ENCODE results near the gene PAK5. TPM values are rescaled to one million over a fixed set of nuclear protein-coding genes. Genes with fewer than 3 reads are reported as not detected.

PAK5 gene
- total and polyA plus RNA-seq, 7 experiments from 2014 or later = not detected

DNA sequence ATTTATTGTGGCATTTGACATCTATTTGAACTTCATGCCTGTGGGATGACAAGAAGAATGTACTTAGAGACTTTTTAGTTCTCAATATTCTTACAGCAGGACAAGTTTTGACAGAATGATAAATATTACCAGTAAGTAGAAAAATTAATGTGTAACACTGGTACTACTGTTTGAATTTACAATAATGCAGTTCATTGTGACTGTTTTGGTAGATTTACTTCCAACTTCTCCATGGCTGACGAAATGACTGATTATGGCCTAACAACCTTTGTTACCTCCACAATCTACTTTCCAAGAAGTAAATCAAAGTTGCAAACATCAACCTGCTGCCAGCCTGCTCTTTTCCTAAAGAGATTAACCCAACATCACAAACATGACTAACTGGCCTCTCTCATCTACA, 38.5 kb downstream of the PAK5 start:
- no peaks in the 10 kb centered on the region for H3K36me3 Mint-ChIP-seq
- H3K4me1 ChIP-seq (ENCODE audit: control insufficient read depth in 2 of 2, insufficient read depth in 2 of 2, low read length in 2 of 2) = no peaks in the 10 kb centered on the region
- no peak for ATAC-seq
- no peak overlapping the region for H3K4me3 ChIP-seq (ENCODE audit: low read length)
- DNase-seq = no peak
- intact Hi-C loops (cut with micrococcal nuclease) = no loop called here
- ChIA-PET POLR2A (no interaction called here), CTCF (no interaction called here)
- no peak overlapping the region for H3K27ac Mint-ChIP-seq
- H3K27ac ChIP-seq (ENCODE audit: low read depth, low read length) = no peak overlapping the region
- no peaks in the 10 kb centered on the region for H3K36me3 ChIP-seq (ENCODE audit: control insufficient read depth in 2 of 3, insufficient read depth in 3 of 3, low read length in 3 of 3)
- H3K9me3 ChIP-seq (ENCODE audit: control insufficient read depth in 2 of 3, low read length in 3 of 3) = no peaks in the 10 kb centered on the region
- H3K4me1 Mint-ChIP-seq = no peaks in the 10 kb centered on the region
- peaks cover 0 to 6% (median 0%) of the 10 kb centered on the region in 5 donors for H3K27me3 Mint-ChIP-seq
- H3K9me3 Mint-ChIP-seq = peaks cover 2 to 21% (median 6%) of the 10 kb centered on the region in 11 donors
- no peaks in the 10 kb centered on the region for H3K27me3 ChIP-seq (ENCODE audit: control insufficient read depth in 2 of 2, insufficient read depth in 2 of 2, low read length in 2 of 2)
- no peak overlapping the region for H3K4me3 Mint-ChIP-seq

DNA sequence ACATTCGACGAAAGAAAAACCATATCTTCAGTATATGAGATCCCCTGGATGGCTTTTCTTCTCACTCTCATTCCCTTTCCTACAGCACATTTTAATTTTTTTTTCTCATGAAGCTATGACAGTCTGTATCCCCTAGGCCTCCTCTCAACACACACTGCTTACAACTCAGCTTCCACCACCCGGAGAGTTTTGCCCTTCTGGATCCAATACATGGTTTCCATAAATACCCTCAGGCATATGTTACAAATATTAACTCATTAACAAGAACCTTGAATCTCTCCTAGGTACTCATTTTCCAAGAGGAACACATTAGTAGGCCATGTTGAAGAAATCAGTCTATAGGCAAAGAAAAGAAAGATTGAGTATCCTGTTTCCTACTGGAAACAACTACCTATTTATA, 44.0 kb downstream of the PAK5 start:
- H3K9me3 Mint-ChIP-seq = peaks cover 0 to 20% (median 9%) of the 10 kb centered on the region in 11 donors
- H3K27me3 ChIP-seq (ENCODE audit: control insufficient read depth in 2 of 2, insufficient read depth in 2 of 2, low read length in 2 of 2) = no peaks in the 10 kb centered on the region
- H3K36me3 Mint-ChIP-seq = no peaks in the 10 kb centered on the region
- H3K36me3 ChIP-seq (ENCODE audit: control insufficient read depth in 2 of 3, insufficient read depth in 3 of 3, low read length in 3 of 3) = no peaks in the 10 kb centered on the region
- H3K27me3 Mint-ChIP-seq = peaks cover 0 to 6% (median 0%) of the 10 kb centered on the region in 5 donors
- POLR2A ChIA-PET = no interaction called here
- ATAC-seq (no peak), DNase-seq (no peak)
- H3K4me1 Mint-ChIP-seq = no peaks in the 10 kb centered on the region
- H3K4me1 ChIP-seq (ENCODE audit: control insufficient read depth in 2 of 2, insufficient read depth in 2 of 2, low read length in 2 of 2) = no peaks in the 10 kb centered on the region
- no peak overlapping the region for H3K27ac ChIP-seq (ENCODE audit: low read depth, low read length)
- no peak overlapping the region for H3K4me3 ChIP-seq (ENCODE audit: low read length)
- no peak overlapping the region for H3K27ac Mint-ChIP-seq
- no peaks in the 10 kb centered on the region for H3K9me3 ChIP-seq (ENCODE audit: control insufficient read depth in 2 of 3, low read length in 3 of 3)
- CTCF ChIA-PET = no interaction called here
- intact Hi-C loops (cut with micrococcal nuclease) = no loop called here
- no peak overlapping the region for H3K4me3 Mint-ChIP-seq

DNA sequence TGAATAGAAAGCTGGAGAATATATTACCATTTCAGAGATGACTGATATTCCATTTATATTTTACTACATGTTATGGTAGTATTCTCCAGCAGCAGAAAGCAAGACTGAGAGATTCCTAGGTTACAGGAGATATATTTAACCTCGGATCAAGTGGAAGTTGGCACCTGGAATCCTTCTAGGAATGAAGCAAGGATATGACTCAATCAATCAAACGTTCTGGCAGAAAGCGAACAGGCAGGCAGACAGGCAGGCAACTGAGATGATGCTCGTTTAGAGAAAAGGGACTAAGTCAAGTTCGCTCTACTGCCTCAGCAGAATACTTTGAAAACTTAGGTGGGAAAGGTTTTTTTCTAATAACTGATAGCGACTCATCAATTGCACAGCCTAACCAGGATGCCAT, 46.2 kb downstream of the PAK5 start:
- Mint-ChIP-seq H3K4me3 (no peak overlapping the region), H3K9me3 (peaks cover 0 to 17% (median 8%) of the 10 kb centered on the region in 11 donors), H3K36me3 (no peaks in the 10 kb centered on the region), H3K27ac (no peak overlapping the region), H3K27me3 (peaks cover 0 to 11% (median 0%) of the 10 kb centered on the region in 5 donors), H3K4me1 (no peaks in the 10 kb centered on the region)
- POLR2A ChIA-PET = no interaction called here
- CTCF ChIA-PET = no interaction called here
- no peak overlapping the region for H3K27ac ChIP-seq (ENCODE audit: low read depth, low read length)
- ATAC-seq = no peak
- intact Hi-C loops (cut with micrococcal nuclease) = no loop called here
- H3K4me1 ChIP-seq (ENCODE audit: control insufficient read depth in 2 of 2, insufficient read depth in 2 of 2, low read length in 2 of 2) = no peaks in the 10 kb centered on the region
- H3K36me3 ChIP-seq (ENCODE audit: control insufficient read depth in 2 of 3, insufficient read depth in 3 of 3, low read length in 3 of 3) = no peaks in the 10 kb centered on the region
- no peaks in the 10 kb centered on the region for H3K9me3 ChIP-seq (ENCODE audit: control insufficient read depth in 2 of 3, low read length in 3 of 3)
- no peaks in the 10 kb centered on the region for H3K27me3 ChIP-seq (ENCODE audit: control insufficient read depth in 2 of 2, insufficient read depth in 2 of 2, low read length in 2 of 2)
- H3K4me3 ChIP-seq (ENCODE audit: low read length) = no peak overlapping the region
- no peak for DNase-seq

DNA sequence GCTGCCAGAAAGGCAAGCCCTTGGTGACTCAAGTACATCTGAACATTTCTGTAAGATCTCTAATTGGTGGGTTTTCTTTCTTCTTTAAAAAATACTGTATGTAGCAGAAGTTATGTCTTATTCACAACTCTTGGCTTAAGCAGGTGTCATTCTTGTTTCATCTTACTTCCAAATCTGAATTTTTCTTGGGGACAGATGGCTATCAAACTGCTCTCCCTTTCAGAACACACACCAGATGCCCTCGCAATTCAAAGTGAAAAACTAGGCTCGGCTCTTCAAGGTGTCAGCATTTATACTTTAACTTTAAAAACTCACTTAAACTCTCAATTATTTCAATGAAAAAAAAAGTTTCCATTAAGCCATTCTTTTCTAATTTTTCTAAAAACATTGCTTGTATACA, 49.7 kb downstream of the PAK5 start:
- H3K4me3 Mint-ChIP-seq = no peak overlapping the region
- no peaks in the 10 kb centered on the region for H3K4me1 Mint-ChIP-seq
- H3K27me3 Mint-ChIP-seq = peaks cover 0 to 11% (median 0%) of the 10 kb centered on the region in 5 donors
- ChIA-PET CTCF (no interaction called here), POLR2A (no interaction called here)
- ATAC-seq = no peak
- Histone ChIP-seq H3K4me3 (ENCODE audit: low read length) (no peak overlapping the region), H3K36me3 (ENCODE audit: control insufficient read depth in 2 of 3, insufficient read depth in 3 of 3, low read length in 3 of 3) (no peaks in the 10 kb centered on the region), H3K9me3 (ENCODE audit: control insufficient read depth in 2 of 3, low read length in 3 of 3) (no peaks in the 10 kb centered on the region), H3K27me3 (ENCODE audit: control insufficient read depth in 2 of 2, insufficient read depth in 2 of 2, low read length in 2 of 2) (no peaks in the 10 kb centered on the region), H3K27ac (ENCODE audit: low read depth, low read length) (no peak overlapping the region), H3K4me1 (ENCODE audit: control insufficient read depth in 2 of 2, insufficient read depth in 2 of 2, low read length in 2 of 2) (no peaks in the 10 kb centered on the region)
- H3K27ac Mint-ChIP-seq = no peak overlapping the region
- intact Hi-C loops (cut with micrococcal nuclease) = no loop called here
- H3K36me3 Mint-ChIP-seq = no peaks in the 10 kb centered on the region
- DNase-seq = no peak
- H3K9me3 Mint-ChIP-seq = peaks cover 0 to 15% (median 8%) of the 10 kb centered on the region in 11 donors

DNA sequence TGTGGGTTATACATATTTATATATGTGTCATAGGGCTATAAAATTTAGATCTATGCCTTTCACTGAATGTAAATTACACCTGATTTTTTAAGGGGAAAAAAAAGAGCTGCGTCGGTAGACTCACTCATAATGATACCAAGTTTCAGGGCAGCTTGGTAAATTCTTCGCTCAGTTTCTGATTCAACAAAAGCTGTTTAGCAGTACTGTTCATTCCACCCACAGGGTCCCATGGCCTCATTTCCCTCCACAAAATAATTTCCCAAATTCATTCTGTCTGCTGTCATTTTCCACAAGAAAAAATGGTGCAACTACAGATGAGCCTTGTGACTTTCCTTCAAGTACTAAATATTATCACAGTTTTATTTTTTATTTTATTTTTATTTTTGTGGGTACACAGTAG, 63.7 kb downstream of the PAK5 start:
- Mint-ChIP-seq H3K27me3 (no peaks in the 10 kb centered on the region), H3K27ac (no peak overlapping the region), H3K4me3 (no peak overlapping the region), H3K9me3 (peaks cover 0 to 18% (median 9%) of the 10 kb centered on the region in 11 donors), H3K36me3 (no peaks in the 10 kb centered on the region), H3K4me1 (no peaks in the 10 kb centered on the region)
- H3K4me3 ChIP-seq (ENCODE audit: low read length) = no peak overlapping the region
- no peaks in the 10 kb centered on the region for H3K9me3 ChIP-seq (ENCODE audit: control insufficient read depth in 2 of 3, low read length in 3 of 3)
- H3K4me1 ChIP-seq (ENCODE audit: control insufficient read depth in 2 of 2, insufficient read depth in 2 of 2, low read length in 2 of 2) = no peaks in the 10 kb centered on the region
- DNase-seq (no peak), ATAC-seq (no peak)
- H3K27me3 ChIP-seq (ENCODE audit: control insufficient read depth in 2 of 2, insufficient read depth in 2 of 2, low read length in 2 of 2) = no peaks in the 10 kb centered on the region
- ChIA-PET CTCF (no interaction called here), POLR2A (no interaction called here)
- no peaks in the 10 kb centered on the region for H3K36me3 ChIP-seq (ENCODE audit: control insufficient read depth in 2 of 3, insufficient read depth in 3 of 3, low read length in 3 of 3)
- H3K27ac ChIP-seq (ENCODE audit: low read depth, low read length) = no peak overlapping the region
- intact Hi-C loops (cut with micrococcal nuclease) = no loop called here

DNA sequence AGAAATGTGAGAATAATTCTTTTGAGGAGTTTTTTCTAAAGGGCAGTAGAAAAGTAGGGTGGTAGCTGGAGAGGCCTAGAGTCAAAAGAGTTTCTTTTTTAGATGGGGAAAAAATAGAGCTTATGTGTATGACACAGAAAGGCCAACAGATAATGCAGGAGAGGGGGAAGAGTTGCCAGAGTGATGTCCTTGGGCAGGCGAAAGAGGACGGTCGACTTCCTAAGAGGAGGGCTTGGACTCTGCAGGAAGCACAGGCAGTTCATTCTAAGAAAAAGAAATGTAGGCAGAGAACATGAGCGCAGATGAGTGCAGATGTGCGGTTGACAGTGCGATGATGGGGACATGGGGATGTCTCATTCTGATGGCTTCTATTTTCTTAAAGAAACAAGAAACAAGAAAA, 68.9 kb downstream of the PAK5 start:
- no peaks in the 10 kb centered on the region for H3K9me3 ChIP-seq (ENCODE audit: control insufficient read depth in 2 of 3, low read length in 3 of 3)
- no peaks in the 10 kb centered on the region for H3K4me1 ChIP-seq (ENCODE audit: control insufficient read depth in 2 of 2, insufficient read depth in 2 of 2, low read length in 2 of 2)
- ATAC-seq (no peak), DNase-seq (no peak)
- Mint-ChIP-seq H3K9me3 (peaks cover 0 to 19% (median 5%) of the 10 kb centered on the region in 11 donors), H3K27me3 (no peaks in the 10 kb centered on the region), H3K27ac (no peak overlapping the region), H3K4me1 (no peaks in the 10 kb centered on the region), H3K4me3 (no peak overlapping the region), H3K36me3 (no peaks in the 10 kb centered on the region)
- no peaks in the 10 kb centered on the region for H3K27me3 ChIP-seq (ENCODE audit: control insufficient read depth in 2 of 2, insufficient read depth in 2 of 2, low read length in 2 of 2)
- CTCF ChIA-PET = no interaction called here
- no peak overlapping the region for H3K27ac ChIP-seq (ENCODE audit: low read depth, low read length)
- intact Hi-C loops (cut with micrococcal nuclease) = no loop called here
- POLR2A ChIA-PET = no interaction called here
- no peak overlapping the region for H3K4me3 ChIP-seq (ENCODE audit: low read length)
- H3K36me3 ChIP-seq (ENCODE audit: control insufficient read depth in 2 of 3, insufficient read depth in 3 of 3, low read length in 3 of 3) = no peaks in the 10 kb centered on the region

DNA sequence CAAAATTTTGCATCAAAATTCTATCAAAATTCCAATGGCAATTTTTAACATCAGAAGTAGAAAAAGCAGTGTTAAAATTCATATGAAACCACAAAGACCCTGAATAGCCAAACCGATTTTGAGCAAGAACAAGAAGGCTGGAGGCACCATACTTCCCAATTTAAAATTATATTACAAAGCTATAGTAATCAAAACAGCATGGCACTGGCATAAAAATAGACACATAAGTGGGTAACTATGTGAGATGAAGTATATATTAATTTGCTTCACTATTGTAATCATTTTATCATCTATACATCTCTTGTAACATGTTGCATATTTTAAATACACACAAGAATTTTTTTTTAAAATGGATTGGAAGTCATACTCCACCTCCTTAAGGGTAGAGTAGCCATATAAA, 77.4 kb downstream of the PAK5 start:
- H3K27ac Mint-ChIP-seq = no peak overlapping the region
- DNase-seq = no peak
- no peak overlapping the region for H3K27ac ChIP-seq (ENCODE audit: low read depth, low read length)
- H3K4me3 ChIP-seq (ENCODE audit: low read length) = no peak overlapping the region
- POLR2A ChIA-PET = no interaction called here
- intact Hi-C loops (cut with micrococcal nuclease) = no loop called here
- H3K4me1 Mint-ChIP-seq = no peaks in the 10 kb centered on the region
- H3K36me3 ChIP-seq (ENCODE audit: control insufficient read depth in 2 of 3, insufficient read depth in 3 of 3, low read length in 3 of 3) = no peaks in the 10 kb centered on the region
- H3K4me1 ChIP-seq (ENCODE audit: control insufficient read depth in 2 of 2, insufficient read depth in 2 of 2, low read length in 2 of 2) = no peaks in the 10 kb centered on the region
- H3K9me3 Mint-ChIP-seq = peaks cover 0 to 25% (median 9%) of the 10 kb centered on the region in 11 donors
- H3K9me3 ChIP-seq (ENCODE audit: control insufficient read depth in 2 of 3, low read length in 3 of 3) = no peaks in the 10 kb centered on the region
- CTCF ChIA-PET = no interaction called here
- no peak overlapping the region for H3K4me3 Mint-ChIP-seq
- no peak for ATAC-seq
- peaks cover 0 to 5% (median 0%) of the 10 kb centered on the region in 5 donors for H3K36me3 Mint-ChIP-seq
- H3K27me3 ChIP-seq (ENCODE audit: control insufficient read depth in 2 of 2, insufficient read depth in 2 of 2, low read length in 2 of 2) = no peaks in the 10 kb centered on the region
- no peaks in the 10 kb centered on the region for H3K27me3 Mint-ChIP-seq
